GM18517 (cell line): ENCODE data around the gene GNB3.

Source experiments
- ATAC-seq: cut with Tn5 transposase; IDR thresholded peaks from one replicate; pipeline ENCODE4 v1.9.1; 2021; ENCODE audit warnings: mild to moderate bottlenecking, moderate library complexity; ENCODE audit not compliant: unreplicated experiment

Gene GNB3

DNA sequence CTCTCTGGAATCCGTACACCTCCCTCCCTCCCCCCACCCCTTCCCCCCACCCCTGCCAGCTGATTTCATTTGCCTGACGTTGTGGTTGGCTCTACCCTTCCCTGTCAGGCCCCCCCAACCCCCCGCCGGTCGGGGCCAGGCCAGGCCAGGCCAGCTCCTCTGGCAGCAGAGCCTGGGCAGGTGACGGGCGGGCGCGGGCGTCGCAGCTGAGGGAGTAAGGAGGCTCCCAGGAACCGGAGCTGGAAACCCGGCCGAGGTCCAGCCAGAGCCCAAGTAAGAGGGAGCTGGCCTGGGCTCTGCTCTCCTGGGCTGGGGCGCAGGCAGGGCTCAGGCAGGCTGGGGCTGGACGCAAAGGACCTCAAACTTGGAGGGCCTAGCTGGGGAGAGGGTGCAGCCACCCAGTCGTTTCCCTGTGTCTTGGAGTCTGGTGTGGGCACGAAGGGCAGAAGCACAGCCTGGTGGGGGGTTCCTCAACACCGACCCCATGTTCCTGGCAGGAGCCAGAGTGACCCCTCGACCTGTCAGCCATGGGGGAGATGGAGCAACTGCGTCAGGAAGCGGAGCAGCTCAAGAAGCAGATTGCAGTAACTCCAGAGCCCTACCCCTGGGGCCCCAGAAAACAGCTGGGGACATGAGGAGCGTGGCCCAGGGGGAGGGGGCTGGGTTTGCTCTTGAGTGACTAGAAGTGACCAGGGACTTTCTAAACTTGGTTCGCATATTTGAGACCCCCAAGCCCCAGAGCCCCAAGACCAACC lies at the start of gene GNB3:
GNB3 (plus strand) TSS at position 165 of the 755 bp plus-strand sequence; CDS start at position 528, 363 bp downstream.
- ATAC-seq, result no peak

GRCh38 chr12:6791931-6792520 lies 48.7 kb upstream of the GNB3 start:
- ATAC-seq, result no peak

DNA sequence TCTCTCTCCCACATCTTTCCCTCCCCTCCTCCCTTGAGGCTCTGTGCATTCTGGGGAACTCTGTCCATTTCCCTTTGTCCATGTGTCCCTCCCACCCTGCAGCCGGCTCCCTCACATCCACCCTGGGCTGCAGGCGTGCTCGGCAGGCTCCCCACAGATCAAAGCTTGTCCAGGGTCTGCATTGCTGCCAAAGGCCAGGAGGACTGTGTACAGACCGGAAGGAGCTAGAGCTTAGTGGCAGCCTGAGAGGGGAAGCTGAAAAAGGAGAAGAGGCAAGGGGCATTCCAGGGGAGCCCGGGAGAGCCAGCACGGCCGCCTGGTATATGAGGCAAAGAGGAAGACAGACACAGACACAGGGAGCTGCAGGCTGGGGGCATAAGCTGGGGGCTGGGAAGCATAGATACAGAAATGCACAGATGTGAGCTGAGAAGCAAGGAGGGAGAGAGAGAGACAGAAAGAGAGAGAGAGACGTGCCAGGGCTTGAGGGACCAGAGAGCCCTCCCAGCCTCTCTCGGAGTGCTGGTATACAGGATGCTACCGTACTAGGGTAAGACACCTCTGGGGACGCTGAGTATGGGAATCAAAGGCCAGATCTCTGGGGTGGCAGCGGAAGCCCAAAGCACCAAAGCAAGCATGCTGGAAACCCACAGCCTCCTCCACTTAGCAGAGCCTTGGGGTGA lies 48.1 kb upstream of the GNB3 start:
- no peak for ATAC-seq

- no peak for ATAC-seq
Observed at GRCh38 chr12:6795088-6795487, 45.6 kb upstream of the GNB3 start.

GRCh38 chr12:6796576-6796975 lies 44.1 kb upstream of the GNB3 start:
- no peak for ATAC-seq

- no peak for ATAC-seq
Observed at GRCh38 chr12:6799147-6799546, 41.6 kb upstream of the GNB3 start.

DNA sequence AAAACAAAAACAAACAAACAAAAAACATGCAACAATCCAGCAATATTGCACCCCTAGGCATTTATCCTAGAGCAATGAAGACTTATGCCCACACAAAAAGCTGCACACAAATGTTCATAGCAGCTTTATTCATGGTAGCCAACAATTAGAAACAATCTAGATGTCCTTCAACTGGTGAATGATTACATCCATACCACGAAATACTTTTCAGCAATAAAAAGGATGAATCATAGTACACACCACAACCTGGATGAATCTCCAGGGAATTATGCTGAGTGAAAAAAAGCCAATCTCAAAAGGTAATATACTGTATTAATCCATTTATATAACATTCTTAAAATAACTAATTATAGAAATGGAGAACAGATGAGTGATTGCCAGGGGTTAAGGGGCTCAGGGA lies 33.6 kb upstream of the GNB3 start:
- no peak for ATAC-seq

DNA sequence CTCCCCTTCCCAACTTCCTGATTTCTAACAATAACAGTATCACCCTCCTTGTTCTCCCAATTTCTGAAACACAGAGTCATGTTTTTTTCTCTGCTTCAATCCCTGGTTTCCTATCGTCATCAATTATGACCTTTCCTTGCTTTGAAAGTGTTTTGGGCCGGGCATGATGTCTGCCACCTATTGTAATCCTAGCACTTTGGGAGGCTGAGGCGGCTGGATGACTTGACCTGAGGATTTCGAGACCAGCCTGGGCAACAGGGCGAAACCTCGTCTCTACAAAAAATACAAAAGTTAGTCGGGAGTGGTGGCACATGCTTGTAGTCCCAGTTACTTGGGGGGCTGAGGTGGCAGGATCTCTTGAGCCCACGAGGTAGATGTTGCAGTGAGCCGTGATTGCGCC lies 31.7 kb upstream of the GNB3 start:
- no peak for ATAC-seq

- no peak for ATAC-seq
Observed at GRCh38 chr12:6810758-6811157, 30.0 kb upstream of the GNB3 start.

DNA sequence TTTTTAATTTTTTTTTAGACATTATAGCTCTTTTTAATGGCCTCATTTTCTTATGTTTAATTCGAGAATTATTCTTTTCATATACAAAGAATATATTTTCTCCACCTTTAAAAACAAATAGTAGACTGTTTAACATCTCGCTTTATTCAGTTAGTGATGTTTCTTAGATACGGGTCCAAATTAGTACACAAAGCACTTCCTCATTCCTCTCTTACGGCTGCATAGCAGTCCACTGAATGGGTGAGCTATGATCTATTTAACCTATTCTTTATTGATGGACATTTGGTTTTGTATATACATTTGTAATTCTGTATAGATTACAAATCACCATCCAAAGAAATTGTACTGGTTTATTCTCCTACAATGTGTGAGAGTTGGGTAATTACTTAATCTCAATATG lies 27.4 kb upstream of the GNB3 start:
- ATAC-seq, result no peak

DNA sequence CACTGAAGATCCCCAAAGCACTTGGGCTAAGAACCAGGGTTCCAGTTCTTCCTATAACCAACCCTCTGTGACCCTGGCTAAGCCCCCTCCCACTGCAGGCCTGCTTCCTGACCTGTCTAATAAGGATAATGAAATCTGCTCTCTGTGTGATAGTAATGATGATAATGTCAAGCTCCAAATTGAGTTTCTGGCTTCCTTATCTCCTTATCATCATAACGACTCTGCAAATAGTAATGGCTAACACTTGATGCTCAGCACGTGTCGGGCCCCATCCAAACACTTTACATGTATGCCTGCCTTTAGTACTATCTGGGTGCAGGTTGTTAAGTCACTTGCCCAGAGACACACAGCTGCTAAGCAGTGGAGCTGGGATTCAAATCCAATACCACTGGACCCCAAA lies 24.1 kb upstream of the GNB3 start:
- no peak for ATAC-seq

GRCh38 chr12:6817098-6817497 lies 23.6 kb upstream of the GNB3 start:
- no peak for ATAC-seq

DNA sequence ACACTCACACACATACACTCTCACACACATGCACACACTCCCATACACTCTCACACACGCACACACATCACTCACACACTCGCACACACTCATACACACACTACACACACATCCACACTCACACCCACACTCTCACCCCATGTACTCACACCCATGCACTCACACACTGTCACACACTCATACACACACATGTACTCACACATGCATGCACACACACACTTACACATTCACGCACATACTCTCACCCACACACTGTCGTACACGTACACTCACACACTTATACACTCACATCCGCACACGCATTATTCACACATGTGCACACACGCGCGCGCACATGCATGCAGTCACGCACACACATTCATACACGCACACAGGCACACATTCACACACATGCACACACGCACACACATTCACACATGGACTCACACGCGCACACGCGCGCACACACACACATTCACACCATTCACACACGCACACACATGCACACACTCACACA lies 23.0 kb upstream of the GNB3 start:
- ATAC-seq, result no peak

DNA sequence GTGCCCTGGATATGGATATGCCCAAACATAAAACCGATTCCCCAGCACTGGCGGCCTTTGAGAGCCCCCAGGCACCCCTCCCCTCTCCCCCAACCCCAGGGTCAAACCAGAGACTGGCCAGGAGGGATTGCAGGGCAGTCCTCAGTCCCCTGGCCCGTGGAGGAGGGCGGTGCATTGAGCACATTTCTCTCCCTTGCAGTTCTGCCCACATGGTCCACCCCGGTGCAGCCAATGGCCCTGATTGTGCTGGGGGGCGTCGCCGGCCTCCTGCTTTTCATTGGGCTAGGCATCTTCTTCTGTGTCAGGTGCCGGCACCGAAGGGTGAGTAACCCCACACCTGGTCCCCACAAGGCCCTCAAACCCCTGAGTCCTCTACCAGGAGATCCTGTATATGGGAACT lies 22.5 kb upstream of the GNB3 start:
- no peak for ATAC-seq

DNA sequence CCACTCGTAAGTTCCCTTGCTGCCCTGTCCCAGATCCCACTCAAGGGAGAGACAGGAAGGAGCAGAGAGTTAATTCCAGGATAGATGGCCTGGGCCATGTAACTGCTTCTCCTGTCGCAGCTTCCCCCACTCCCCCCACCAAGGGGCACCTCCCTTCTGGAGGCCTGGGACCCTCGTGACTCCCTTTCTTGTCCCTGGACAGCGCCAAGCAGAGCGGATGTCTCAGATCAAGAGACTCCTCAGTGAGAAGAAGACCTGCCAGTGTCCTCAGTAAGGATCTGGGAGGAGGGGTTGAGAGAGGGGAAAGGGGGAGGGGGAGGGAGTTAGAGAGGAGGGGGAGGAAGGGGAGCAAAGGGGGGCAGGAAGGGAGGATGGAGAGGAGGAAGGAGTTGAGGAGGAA lies 22.1 kb upstream of the GNB3 start:
- ATAC-seq, result no peak

DNA sequence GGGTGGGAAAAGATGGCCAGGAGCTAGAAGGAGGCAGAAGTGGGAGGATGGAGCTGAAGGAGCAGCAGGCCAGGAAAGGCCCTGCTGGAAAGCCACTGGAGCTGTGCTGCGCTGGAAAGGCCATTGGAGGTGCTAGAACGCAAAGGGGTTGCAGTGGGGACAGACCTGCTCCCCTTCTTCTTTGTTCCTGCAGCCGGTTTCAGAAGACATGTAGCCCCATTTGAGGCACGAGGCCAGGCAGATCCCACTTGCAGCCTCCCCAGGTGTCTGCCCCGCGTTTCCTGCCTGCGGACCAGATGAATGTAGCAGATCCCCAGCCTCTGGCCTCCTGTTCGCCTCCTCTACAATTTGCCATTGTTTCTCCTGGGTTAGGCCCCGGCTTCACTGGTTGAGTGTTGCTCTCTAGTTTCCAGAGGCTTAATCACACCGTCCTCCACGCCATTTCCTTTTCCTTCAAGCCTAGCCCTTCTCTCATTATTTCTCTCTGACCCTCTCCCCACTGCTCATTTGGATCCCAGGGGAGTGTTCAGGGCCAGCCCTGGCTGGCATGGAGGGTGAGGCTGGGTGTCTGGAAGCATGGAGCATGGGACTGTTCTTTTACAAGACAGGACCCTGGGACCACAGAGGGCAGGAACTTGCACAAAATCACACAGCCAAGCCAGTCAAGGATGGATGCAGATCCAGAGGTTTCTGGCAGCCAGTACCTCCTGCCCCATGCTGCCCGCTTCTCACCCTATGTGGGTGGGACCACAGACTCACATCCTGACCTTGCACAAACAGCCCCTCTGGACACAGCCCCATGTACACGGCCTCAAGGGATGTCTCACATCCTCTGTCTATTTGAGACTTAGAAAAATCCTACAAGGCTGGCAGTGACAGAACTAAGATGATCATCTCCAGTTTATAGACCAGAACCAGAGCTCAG lies 21.4 kb upstream of the GNB3 start:
- no peak for ATAC-seq

DNA sequence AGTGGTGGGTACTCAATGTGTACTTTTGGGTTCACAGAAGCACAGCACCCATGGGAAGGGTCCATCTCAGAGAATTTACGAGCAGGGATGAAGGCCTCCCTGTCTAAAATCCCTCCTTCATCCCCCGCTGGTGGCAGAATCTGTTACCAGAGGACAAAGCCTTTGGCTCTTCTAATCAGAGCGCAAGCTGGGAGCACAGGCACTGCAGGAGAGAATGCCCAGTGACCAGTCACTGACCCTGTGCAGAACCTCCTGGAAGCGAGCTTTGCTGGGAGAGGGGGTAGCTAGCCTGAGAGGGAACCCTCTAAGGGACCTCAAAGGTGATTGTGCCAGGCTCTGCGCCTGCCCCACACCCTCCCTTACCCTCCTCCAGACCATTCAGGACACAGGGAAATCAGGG lies 20.6 kb upstream of the GNB3 start:
- ATAC-seq, result no peak

GRCh38 chr12:6821591-6822425 lies 18.9 kb upstream of the GNB3 start, which contains the start of gene GPR162:
Gene GPR162, plus strand, starts transcription at chr12:6821821. Its CDS starts 2,078 bp downstream, at chr12:6823899.
- no peak for ATAC-seq

GRCh38 chr12:6822426-6823135 lies 18.1 kb upstream of the GNB3 start:
- ATAC-seq, result no peak
